ENCODE results near the gene ST6GALNAC4. TPM values are rescaled to one million over a fixed set of nuclear protein-coding genes. Genes with fewer than 3 reads are reported as not detected.

The ST6GALNAC4 gene
- total RNA-seq, 1 donor from 2014 or later: 28.3 TPM

DNA sequence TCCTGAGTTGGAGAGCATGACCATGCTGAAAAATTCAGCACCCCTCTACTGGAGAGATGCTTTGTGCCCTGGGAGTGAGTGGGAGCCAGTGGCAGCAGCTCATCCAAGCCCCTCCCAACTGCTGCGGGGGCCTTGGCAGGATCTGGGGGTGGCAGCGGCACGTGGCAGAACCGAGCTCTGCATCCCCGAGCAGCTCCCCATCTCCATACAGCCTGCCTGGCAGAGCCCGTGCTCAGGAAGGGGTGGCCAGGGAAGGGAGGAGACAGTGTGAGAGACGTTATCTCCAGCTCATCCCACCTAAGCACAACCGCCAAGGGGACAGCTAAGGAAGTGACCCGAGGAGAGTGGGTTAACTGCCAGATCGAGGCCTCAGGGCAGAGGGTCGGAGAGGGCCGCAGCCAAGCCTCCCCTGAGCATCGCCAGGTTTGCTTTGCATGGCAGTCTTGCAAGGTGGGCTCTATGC, 38.0 kb upstream of the ST6GALNAC4 start:
- Mint-ChIP-seq H3K4me3 (no peak overlapping the region), H3K36me3 (ENCODE audit: low read depth) (peaks cover 34% of the 10 kb centered on the region), H3K27ac (peak overlapping the region; percentile 73), H3K4me1 (peaks cover 69% of the 10 kb centered on the region), H3K27me3 (no peaks in the 10 kb centered on the region), H3K9me3 (no peaks in the 10 kb centered on the region)
- no peak for DNase-seq
- intact Hi-C loops (cut with micrococcal nuclease): loop anchor here (1.0 to 2.0 kb wide), 4 partner anchors 12 to 76 kb away; no protein-coding TSS in a partner anchor

DNA sequence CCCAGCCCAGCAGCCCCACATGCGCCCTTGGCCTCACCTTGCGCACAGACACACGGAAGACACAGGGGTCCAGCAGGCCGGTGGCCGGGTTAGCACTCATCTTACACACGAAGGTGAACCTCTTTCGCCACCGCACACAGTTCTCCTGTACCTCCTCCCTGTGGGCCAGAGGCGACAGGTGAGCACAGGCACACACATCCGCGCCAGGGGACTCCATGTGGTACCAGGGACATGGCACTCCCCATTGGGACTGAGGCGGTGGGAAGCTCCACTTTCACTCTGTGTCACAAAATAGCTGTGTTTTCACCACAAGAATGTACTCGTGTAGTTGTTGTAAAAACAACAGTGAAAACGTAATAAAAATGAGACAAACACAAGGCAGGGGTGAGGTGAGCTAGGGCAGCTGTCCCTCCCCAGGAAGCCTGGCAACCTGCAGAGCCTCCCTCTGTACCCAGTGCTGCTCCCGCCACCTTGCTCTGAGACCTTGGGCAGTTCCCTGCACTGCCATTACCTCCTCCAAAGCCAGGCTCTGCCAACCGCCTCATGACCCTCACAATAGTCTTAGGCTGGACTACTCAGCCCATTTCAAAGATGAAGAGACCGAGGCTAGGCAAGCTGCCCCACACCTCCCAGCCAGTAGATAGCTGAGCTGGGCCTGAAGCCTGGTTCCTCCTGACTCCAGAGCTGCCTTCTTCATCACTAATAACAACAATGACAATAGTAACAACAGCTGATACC, 37.1 kb upstream of the ST6GALNAC4 start:
- Mint-ChIP-seq H3K4me3 (peak overlapping the region; percentile 1), H3K27ac (peak overlapping the region; percentile 73), H3K36me3 (ENCODE audit: low read depth) (peaks cover 25% of the 10 kb centered on the region), H3K27me3 (no peaks in the 10 kb centered on the region), H3K9me3 (no peaks in the 10 kb centered on the region), H3K4me1 (peaks cover 60% of the 10 kb centered on the region)
- DNase-seq: no peak
- intact Hi-C loops (cut with micrococcal nuclease): loop anchor here (2.0 kb wide), 1 partner anchor 17 kb away; no protein-coding TSS in a partner anchor

DNA sequence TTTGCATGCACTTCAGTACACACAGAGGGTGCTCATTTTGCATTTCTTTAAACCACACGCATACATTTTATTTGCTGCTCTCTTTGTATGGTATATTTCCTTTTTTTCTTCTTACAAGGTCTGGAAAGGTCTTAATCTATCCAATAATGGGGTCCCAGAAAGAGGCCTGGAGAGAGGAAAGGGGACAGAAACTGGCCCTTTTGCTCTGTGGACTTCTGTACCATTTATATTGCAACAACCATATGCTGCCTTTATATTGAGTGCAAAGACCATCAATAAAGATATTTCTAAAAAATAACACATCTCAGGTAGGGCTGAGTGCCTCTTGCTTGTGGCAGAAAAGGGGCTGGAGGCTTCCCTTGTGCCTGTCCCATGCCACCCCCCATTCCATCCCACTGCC, 36.3 kb upstream of the ST6GALNAC4 start:
- Mint-ChIP-seq H3K27ac (no peak overlapping the region), H3K36me3 (ENCODE audit: low read depth) (peaks cover 25% of the 10 kb centered on the region), H3K4me3 (no peak overlapping the region), H3K9me3 (no peaks in the 10 kb centered on the region), H3K4me1 (peaks cover 59% of the 10 kb centered on the region), H3K27me3 (no peaks in the 10 kb centered on the region)
- DNase-seq: no peak
- intact Hi-C loops (cut with micrococcal nuclease): no loop called here

DNA sequence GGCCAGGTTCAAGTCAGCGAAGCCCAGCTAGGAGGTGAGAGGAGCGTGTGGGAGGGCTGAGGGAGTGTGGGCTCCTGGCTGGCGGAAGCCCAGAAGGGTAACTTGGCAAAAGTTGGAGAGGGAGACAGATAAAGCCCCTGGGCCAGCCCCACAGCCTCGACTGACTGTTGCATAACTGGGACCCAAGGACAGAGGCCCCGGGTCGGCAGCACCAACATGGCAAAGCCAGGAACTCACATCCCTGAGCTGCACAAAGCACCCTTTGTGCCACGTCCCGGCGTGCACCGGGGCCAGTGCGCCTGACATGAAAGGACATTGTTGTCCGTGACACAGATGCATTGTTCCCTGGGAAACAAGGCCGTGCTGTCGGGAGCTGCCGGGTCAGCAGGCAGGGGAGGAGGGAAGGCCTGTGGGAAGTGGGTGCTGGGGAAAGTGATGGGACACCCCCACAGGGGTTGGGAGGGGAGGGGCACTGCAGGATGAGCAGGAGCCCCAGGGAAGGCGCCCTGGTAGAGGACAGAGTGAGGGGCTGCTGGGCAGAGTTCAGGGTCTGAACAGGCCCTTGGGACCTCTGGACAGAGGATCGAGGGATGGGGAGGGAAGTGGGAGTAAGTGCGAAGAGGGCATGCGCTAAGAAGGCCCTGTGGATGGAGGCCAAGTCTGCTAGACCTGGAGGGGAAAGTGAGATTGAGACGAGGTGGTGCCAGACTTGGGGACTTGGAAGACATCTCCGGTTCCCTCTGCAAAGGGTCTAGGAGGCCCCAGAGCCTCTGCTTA, 33.9 kb upstream of the ST6GALNAC4 start:
- no peaks in the 10 kb centered on the region for H3K9me3 Mint-ChIP-seq
- H3K36me3 Mint-ChIP-seq (ENCODE audit: low read depth): peaks cover 27% of the 10 kb centered on the region
- peak overlapping the region; percentile 75 for H3K27ac Mint-ChIP-seq
- peaks cover 44% of the 10 kb centered on the region for H3K4me1 Mint-ChIP-seq
- H3K4me3 Mint-ChIP-seq: no peak overlapping the region
- no peaks in the 10 kb centered on the region for H3K27me3 Mint-ChIP-seq
- intact Hi-C loops (cut with micrococcal nuclease): no loop called here
- no peak for DNase-seq

DNA sequence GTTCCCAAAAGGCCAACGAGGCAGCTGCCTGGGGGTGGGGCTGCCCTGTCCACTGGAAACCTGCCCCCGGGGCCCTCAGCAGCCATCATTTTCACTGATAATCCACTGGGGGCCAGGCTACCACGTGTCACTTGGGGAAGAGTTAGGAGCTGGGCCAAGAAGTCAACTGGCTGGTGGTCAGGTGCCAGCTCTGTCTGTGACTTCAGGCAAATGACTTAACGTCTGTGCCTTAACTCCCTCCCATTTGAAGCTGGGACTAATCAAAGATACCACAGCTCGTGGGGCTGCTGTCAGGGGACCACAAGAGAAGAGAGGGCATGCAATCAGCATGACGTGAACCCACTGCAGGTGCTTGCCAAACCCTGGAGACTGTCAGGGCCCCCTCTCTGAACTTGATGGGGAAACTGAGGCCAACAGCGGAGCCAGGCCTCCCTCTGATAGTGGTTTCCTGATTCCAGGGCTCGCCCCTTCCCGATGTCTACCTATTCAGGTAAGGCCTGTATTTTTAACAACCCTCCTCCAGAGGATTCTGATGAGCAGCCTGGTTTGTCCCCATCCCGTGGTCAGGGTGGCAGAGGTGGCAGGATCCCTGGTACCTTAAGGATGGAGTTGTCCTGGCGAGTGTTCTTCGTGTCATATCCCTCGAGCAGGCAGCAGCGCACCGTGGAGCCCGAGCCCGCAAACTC, 33.1 kb upstream of the ST6GALNAC4 start:
- H3K4me1 Mint-ChIP-seq: peaks cover 36% of the 10 kb centered on the region

DNA sequence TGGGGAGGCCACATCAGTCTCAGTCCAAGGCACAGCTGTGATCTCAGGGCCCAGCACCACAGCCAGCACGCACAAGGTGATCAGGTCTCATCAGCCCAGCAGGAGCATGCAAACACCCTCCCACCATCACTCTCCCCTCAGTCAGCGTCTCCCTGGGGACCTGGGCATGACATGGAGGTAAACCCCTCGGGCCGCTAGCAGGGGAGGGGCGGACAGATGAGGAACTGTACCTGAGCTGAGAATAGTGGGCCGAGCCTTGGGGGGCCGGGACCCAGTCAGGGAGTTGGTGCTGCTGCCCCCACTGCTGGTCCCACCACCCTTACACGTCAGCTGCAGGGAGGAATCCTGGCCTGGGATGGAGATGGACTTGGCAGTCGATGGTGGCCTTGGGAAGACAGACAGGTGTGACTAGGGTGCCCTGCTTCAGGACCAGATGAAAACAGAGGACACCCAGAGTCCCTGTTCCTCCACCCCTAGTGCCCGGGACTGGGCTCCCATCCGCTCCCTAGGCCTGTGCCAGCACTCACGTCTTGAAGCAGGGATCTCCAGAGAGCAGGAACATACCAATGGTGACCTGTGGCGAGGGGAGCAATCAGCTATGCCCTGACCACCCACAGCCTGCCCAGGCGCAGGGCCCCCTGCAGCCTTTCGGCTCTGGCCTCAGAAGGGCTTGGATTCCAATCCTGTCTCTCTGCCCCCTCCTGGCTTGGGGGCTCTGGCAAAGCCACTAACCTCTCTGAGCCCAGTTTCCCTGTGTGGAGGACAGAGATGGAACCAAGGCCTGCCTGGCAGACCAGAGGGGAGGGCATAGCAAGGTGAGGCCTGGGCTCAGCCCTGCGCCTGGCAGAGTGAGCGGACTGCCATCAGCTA, 31.2 kb upstream of the ST6GALNAC4 start:
- Mint-ChIP-seq H3K9me3 (no peaks in the 10 kb centered on the region), H3K36me3 (ENCODE audit: low read depth) (peaks cover 38% of the 10 kb centered on the region), H3K4me3 (no peak overlapping the region), H3K27me3 (no peaks in the 10 kb centered on the region), H3K4me1 (peaks cover 27% of the 10 kb centered on the region), H3K27ac (peak overlapping the region; percentile 11)
- DNase-seq: no peak
- intact Hi-C loops (cut with micrococcal nuclease): no loop called here

More for the DNA sequence above, 33.1 kb upstream of the ST6GALNAC4 start:
- DNase-seq: no peak
- Mint-ChIP-seq H3K4me3 (no peak overlapping the region), H3K9me3 (no peaks in the 10 kb centered on the region), H3K27me3 (no peaks in the 10 kb centered on the region), H3K27ac (peak overlapping the region; percentile 75), H3K36me3 (ENCODE audit: low read depth) (peaks cover 27% of the 10 kb centered on the region)
- intact Hi-C loops (cut with micrococcal nuclease): no loop called here

DNA sequence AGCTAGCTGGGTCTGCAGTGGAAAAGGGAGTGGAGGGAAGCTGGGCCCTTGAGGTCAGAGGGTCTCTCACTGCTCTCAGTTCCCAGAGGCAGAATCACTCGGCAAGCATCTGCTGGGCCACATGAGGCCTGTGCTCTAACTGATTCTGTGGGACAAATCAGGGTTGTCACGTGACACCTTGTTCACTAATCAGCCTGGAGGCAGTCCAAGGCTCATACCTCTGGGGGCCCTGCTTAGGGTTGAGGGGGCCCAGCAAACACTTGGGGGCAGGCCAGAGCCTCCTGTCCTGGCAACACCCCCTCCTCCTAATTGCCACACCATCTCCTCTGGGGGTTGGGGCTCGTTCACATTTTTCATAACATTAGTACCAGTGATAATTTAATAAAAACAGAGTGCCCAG, 29.9 kb upstream of the ST6GALNAC4 start:
- DNase-seq: no peak
- H3K4me3 Mint-ChIP-seq: no peak overlapping the region
- no peak overlapping the region for H3K27ac Mint-ChIP-seq
- peaks cover 26% of the 10 kb centered on the region for H3K4me1 Mint-ChIP-seq
- H3K9me3 Mint-ChIP-seq: no peaks in the 10 kb centered on the region
- intact Hi-C loops (cut with micrococcal nuclease): no loop called here
- peaks cover 43% of the 10 kb centered on the region for H3K36me3 Mint-ChIP-seq (ENCODE audit: low read depth)
- H3K27me3 Mint-ChIP-seq: no peaks in the 10 kb centered on the region

DNA sequence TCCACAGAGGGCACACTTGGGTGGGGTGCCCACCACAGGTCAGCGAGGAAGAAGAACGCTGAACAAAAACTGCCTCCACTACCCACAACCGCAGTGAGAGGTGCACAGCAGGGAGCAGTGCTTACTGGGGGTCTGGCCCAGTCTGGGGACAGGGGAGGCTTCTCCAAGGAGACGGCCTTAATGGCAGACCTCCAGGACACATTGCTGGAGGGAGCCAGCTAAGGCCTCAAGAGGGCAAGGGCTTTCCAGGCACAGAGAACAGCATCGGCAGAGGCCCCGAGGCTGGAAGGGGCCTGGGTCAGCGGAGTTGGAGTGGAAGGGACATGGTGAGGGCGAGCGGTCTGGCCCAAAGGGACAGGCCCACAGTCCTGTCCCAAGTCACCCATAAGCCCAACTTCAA, 29.1 kb upstream of the ST6GALNAC4 start:
- peaks cover 22% of the 10 kb centered on the region for H3K4me1 Mint-ChIP-seq
- intact Hi-C loops (cut with micrococcal nuclease): no loop called here
- H3K36me3 Mint-ChIP-seq (ENCODE audit: low read depth): peaks cover 42% of the 10 kb centered on the region
- no peaks in the 10 kb centered on the region for H3K9me3 Mint-ChIP-seq
- no peak overlapping the region for H3K27ac Mint-ChIP-seq
- no peak for DNase-seq
- no peaks in the 10 kb centered on the region for H3K27me3 Mint-ChIP-seq
- no peak overlapping the region for H3K4me3 Mint-ChIP-seq

DNA sequence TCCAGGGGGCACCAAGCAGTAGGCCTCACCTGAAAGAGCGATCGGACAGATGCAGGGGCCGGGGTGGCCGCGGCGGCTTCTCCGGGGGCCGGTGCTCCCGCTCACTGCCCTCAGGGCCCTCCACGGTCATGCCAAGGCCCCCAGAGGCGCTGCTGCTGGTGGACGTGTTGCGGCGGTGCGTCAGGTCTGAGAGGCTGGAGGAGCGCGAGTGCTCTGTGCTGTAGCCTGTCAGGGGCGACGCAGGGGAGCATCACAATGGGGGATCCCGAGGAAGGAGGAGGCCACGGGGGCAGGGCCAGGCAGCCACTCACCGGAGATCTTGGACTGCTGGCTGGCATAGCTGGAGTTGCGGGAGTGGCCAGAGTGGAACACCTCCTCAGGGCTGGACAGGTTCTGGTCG, 28.5 kb upstream of the ST6GALNAC4 start:
- peaks cover 45% of the 10 kb centered on the region for H3K36me3 Mint-ChIP-seq (ENCODE audit: low read depth)
- no peak overlapping the region for H3K4me3 Mint-ChIP-seq
- no peaks in the 10 kb centered on the region for H3K9me3 Mint-ChIP-seq
- no peaks in the 10 kb centered on the region for H3K27me3 Mint-ChIP-seq
- no peak for DNase-seq
- no peak overlapping the region for H3K27ac Mint-ChIP-seq
- peaks cover 20% of the 10 kb centered on the region for H3K4me1 Mint-ChIP-seq
- intact Hi-C loops (cut with micrococcal nuclease): no loop called here

DNA sequence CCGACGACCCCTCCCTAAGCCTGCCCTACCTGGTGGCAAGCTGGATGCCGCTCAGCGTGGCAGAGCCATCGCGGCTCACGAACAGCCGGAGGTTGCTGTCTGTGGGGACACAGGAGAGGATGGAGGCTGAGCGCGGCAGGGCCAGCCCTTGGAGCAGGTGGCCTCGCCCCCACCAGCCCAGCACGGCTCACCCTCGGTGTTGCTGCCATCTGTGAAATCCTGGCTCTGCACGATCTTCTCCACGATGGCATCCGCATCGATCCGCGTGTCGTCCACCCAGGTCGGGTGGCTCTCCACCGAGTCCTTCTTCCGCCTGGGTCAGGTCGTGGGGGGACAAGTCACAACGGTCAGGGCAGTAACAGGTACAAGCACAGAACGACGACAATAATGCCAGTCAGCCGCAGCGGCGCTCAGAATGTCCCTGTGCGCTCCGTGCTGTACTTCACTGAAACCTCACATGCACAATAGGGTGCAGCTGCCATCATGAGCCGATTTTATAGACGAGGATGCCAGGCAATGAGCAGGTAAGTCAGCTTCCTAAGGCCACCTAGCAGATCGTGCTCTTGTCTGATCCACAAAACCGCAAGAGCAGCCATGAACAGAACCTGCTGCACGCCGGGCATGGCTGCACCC, 27.9 kb upstream of the ST6GALNAC4 start:
- no peak for DNase-seq
- intact Hi-C loops (cut with micrococcal nuclease): no loop called here
- Mint-ChIP-seq H3K27me3 (no peaks in the 10 kb centered on the region), H3K9me3 (no peaks in the 10 kb centered on the region), H3K36me3 (ENCODE audit: low read depth) (peaks cover 46% of the 10 kb centered on the region), H3K4me3 (no peak overlapping the region), H3K4me1 (peaks cover 19% of the 10 kb centered on the region), H3K27ac (peak overlapping the region; percentile 6)

DNA sequence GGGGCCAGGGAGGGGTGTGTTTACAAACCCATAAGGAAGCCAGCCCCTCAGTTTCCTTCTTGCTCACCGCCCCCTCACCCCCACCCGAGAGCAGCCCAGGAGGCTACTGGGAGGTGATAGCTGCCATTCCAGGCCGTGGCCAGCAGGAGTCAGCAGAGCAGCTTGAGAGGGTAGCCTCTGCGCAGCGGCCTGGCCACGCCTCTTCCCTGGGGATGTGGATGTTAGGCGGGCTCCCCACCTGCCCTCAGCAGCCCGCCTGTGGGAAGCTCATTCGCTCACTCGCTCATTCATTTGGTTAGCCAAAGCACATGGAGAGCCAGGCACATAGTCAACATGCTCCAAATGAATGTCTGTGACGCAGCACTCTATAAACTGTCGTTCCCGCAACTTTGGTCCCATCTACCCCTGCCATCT, 26.9 kb upstream of the ST6GALNAC4 start:
- peaks cover 17% of the 10 kb centered on the region for H3K4me1 Mint-ChIP-seq

DNA sequence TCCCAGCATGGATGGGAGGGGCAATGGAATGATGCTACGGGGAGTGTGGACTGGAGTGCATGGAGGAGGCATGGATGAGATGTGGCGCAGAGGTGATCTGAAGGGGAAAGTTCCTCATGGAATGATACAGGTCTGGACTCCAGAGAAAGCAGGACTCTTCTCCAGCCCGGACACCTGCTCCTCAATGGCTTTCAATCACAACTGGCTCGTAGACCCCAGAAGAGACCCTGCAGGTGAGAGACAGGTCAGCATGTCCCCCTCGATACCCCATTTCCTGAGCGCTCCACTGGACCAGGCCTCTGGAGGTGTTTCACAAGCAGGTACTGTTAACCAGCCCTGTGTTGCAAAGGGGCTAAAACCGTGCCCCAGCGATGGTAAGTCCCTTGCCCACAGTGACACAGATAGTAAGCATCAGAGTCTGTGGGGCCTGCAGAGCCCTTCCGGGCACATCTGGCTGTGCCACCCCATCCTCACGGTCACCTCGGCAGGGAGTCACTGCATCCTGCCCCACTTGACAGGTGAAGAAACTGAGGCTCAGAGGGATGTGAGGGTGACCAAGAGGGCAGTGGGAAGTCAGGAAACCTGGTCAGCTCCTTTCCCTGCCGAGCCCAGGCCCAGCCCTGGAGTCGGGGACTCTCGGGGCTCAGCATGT, 26.3 kb upstream of the ST6GALNAC4 start:
- no peaks in the 10 kb centered on the region for H3K27me3 Mint-ChIP-seq
- no peak overlapping the region for H3K27ac Mint-ChIP-seq
- no peak for DNase-seq
- no peaks in the 10 kb centered on the region for H3K9me3 Mint-ChIP-seq
- intact Hi-C loops (cut with micrococcal nuclease): loop anchor here (1.0 to 2.0 kb wide), 4 partner anchors 12 to 174 kb away; no protein-coding TSS in a partner anchor
- H3K4me3 Mint-ChIP-seq: no peak overlapping the region
- H3K36me3 Mint-ChIP-seq (ENCODE audit: low read depth): peaks cover 42% of the 10 kb centered on the region
- H3K4me1 Mint-ChIP-seq: peaks cover 17% of the 10 kb centered on the region

More for the DNA sequence above, 26.9 kb upstream of the ST6GALNAC4 start:
- Mint-ChIP-seq H3K9me3 (no peaks in the 10 kb centered on the region), H3K27me3 (no peaks in the 10 kb centered on the region), H3K36me3 (ENCODE audit: low read depth) (peaks cover 45% of the 10 kb centered on the region), H3K27ac (peak overlapping the region; percentile 80), H3K4me3 (no peak overlapping the region)
- peak; percentile 93 for DNase-seq
- intact Hi-C loops (cut with micrococcal nuclease): loop anchor here (1.0 to 2.0 kb wide), 4 partner anchors 12 to 173 kb away; no protein-coding TSS in a partner anchor
